C4-2B (cell line): Measurements from ENCODE around the gene CCDC88C.

Experiments used
- ZFX ChIP-seq: fragments of 450-650 bp; IDR thresholded peaks from 2 replicates; pipeline ENCODE4 v1.6.1; 2017
- TF ChIP-seq, protein P1 (sequence below): fragments of 450-650 bp; conservative IDR thresholded peaks from 2 replicates; pipeline ENCODE4 v1.5.1; 2017; ENCODE audit warnings: mild to moderate bottlenecking

DNA sequence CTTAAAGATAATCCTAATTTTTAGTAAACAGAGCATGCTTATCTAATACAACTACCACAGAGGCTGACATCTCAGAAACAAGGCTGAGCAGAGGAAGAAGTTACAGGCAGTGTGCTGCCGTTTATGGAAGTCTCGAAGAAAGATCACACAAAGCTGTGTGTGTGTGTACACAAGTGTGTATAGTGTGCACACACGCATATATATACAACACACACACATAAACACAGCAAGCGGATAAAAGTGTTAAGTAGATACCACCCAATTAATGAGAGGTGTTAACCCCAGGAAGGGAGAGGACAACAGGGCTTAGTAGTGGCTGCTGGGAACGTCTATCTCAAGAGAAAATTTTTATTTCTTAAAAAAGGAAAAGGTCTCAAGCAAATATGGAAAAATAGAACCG lies 15.3 kb downstream of the CCDC88C start:
- TF ChIP-seq, protein P1, sequence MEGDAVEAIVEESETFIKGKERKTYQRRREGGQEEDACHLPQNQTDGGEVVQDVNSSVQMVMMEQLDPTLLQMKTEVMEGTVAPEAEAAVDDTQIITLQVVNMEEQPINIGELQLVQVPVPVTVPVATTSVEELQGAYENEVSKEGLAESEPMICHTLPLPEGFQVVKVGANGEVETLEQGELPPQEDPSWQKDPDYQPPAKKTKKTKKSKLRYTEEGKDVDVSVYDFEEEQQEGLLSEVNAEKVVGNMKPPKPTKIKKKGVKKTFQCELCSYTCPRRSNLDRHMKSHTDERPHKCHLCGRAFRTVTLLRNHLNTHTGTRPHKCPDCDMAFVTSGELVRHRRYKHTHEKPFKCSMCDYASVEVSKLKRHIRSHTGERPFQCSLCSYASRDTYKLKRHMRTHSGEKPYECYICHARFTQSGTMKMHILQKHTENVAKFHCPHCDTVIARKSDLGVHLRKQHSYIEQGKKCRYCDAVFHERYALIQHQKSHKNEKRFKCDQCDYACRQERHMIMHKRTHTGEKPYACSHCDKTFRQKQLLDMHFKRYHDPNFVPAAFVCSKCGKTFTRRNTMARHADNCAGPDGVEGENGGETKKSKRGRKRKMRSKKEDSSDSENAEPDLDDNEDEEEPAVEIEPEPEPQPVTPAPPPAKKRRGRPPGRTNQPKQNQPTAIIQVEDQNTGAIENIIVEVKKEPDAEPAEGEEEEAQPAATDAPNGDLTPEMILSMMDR = no peak
- TF ChIP-seq ZFX = no peak
